CD4-positive, alpha-beta T cell treated with Interleukin-10 for 1 hour (primary cell): Measurements from ENCODE around the gene PSD4.

Experiments used
- DNase-seq: peaks from one replicate; pipeline ENCODE4 v3.0.0-alpha.2; 2020

Gene PSD4

DNA sequence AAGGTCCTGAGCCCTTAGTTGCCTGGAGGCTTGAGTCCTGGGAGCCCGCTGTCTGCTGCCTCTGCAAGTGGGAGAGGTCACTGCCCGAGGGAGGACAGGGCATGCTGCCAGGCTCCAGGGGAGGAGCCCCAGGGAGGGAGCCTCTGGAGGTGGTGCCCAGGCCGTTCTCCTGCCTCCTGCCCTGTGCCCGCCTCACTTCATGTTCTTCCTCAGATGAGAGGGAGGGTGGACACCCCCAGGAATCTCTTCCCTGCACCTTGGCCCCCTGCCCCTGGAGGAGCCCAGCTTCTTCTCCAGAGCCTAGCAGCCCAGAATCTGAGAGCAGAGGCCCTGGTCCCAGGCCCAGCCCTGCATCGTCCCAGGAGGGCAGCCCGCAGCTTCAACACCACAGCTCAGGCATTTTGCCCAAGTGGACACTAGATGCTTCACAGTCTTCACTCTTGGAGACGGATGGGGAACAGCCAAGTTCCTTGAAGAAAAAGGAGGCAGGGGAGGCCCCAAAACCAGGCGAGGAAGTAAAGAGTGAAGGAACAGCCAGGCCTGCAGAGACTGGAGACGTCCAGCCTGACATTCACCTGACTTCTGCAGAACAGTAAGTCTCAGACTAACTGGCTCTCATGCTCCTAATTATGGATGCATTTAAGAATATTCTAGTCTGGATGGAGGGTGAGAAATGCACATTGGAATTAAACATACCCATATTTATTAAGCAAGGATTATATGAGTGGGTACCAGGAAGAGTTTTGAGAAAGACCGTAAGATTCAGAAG is 12.1 kb downstream of the PSD4 start:
- DNase-seq = no peak

DNA sequence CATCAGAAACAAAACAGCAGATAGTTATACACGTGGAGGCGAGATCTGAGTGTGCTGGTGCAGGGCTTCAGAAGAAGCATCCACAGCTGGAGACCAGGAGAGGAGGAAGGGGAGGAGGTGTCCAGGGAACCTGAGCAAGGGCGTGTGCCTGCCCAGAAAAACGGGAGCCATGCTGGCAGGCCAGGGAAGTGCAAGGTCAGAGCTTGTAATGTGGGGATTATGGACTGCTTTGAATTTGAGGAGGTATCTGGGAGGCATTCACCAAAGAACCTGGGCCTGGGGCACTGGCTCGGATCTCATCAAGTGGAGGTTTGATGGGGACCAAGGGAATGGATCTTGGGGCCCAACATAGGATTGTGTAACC is 12.6 kb downstream of the PSD4 start:
- DNase-seq = no peak

- no peak for DNase-seq
Observed at GRCh38 chr2:113187771-113188170, 14.0 kb downstream of the PSD4 start.

GRCh38 chr2:113190871-113191270 is 17.1 kb downstream of the PSD4 start:
- no peak for DNase-seq

DNA sequence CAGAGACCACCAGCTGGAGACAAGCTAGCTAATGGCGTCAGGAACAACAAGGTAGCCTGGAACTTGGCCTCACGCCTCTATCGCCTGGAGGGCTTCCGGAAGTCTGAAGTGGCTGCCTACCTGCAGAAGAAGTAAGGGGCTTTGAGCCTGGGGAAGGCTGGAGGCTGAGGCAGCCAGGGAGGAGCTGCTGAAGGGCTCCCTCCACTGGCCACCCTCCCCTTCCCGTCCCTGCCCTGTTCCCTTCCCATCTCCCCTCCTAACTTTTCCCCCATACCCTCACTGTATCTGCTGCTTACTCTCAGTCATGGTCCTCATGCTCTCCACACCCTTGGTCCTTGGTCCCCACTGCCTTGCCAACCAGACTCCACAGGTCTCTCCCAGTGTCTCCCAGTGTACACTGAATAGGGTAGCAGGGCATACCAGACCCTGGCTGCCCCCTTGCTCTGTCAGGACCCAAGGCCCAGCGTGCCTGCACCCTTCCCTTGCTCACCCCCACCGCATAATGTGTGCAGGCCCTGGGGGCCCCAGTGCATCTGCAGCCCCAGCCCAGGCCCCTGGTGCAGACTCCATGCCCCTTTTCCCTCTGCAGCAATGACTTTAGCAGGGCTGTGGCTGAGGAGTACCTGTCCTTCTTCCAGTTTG is 18.8 kb downstream of the PSD4 start:
- no peak for DNase-seq

DNA sequence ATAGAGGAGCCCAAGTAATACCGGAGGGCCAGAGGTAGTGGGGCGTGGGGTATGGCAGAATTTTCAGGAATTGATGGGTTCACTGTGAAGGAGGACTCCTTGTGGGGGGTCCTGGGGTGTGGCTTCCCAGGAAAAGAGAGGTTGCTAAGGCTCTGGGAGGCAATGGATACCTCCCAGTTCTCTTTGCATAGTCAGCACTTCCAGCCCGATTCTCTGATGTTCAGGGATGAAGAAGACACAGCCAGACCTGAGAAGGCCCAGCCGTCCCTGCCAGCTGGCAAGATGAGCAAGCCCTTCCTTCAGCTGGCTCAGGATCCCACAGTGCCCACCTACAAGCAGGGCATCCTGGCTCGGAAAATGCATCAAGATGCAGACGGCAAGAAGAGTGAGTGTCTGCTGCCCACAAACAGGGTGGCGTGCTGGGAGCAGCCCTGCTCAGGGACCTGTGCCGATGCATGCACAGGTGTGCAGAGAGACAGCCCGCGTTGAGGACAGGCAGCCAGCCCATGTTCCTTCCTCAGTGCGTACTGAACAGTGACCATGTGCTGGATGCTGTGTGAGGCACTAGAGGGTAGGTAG is 22.2 kb downstream of the PSD4 start:
- no peak for DNase-seq

- DNase-seq = no peak
Observed at GRCh38 chr2:113196839-113197238, 23.1 kb downstream of the PSD4 start.

DNA sequence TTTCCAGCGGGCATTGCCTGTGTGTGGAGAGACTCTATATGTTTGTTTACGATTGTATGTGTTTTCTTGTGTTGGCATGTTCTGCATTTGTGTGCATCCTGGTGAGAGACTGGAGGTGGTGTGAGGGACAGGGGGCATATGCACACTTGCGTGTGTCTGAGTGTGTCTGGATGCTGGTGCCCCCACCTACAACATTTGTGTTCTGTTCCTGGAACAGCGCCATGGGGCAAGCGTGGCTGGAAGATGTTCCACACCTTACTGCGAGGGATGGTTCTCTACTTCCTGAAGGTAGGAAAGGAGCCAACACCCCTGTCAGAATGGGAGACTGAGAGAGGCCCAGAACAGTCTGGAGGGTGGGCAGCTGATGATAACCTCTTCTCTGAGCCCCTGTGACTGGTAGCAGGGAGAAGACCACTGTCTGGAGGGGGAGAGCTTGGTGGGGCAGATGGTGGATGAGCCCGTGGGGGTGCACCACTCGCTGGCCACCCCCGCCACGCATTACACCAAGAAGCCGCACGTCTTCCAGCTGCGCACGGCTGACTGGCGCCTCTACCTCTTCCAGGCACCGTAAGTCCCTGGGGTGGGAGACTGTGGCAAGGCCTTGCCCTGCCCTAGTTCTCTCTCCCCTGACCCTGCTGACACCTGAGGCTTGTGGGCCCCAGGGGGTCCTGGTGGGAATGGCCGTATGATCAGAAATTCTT is 23.7 kb downstream of the PSD4 start:
- DNase-seq = no peak

GRCh38 chr2:113198048-113198789 is 24.4 kb downstream of the PSD4 start:
- no peak for DNase-seq

GRCh38 chr2:113198790-113199612 is 25.2 kb downstream of the PSD4 start:
- peak; percentile 64 for DNase-seq

DNA sequence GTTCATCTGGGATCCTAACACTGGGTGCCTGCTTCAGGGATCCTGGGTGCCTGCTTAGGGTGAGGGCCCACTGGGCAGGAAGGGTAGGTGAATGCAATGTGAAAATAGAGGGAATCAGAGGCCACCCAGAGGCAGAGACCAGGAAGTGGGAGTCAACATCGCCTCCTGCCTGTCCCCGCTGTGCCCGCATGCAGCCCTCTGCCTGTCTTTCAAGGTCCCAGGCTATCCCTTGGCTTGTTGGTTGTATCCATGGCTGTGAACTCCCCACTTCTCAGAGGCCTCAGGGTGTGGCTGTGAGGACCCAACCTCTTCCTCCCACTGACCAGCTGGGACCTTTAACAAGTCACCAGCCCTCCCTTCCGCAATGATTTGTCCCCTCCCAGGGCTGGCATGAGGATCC is 26.5 kb downstream of the PSD4 start:
- DNase-seq = no peak

DNA sequence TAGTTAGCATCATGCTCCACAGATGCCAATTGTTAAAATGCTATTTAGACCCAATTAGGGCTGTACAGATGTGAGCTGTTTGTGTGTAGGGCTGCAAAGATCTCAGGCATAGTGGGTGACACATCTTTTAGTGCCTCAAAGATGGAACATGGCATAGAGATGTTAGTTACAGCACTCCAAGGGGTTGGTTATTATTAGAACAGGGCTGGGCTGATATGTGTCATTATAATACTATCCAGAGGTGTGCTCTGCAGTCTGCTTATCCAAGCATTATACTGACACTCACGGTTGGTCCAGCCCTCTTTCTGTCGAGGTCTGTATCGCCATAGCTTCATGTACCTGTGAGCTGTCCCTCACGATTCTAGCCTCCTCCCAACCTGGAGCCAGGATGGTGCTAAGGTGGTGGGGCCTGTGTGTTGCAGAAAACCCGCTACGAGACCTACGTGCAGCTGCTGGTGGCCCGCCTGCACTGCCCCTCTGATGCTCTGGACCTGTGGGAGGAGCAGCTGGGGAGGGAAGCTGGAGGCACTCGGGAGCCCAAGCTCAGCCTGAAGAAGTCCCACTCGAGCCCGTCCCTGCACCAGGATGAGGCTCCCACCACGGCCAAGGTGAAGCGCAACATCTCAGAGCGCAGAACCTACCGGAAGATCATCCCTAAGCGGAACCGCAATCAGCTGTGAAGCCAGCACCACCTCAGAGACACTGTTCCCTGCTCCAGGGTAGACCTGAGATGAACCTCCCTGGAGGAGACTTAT is 27.1 kb downstream of the PSD4 start:
- no peak for DNase-seq

DNA sequence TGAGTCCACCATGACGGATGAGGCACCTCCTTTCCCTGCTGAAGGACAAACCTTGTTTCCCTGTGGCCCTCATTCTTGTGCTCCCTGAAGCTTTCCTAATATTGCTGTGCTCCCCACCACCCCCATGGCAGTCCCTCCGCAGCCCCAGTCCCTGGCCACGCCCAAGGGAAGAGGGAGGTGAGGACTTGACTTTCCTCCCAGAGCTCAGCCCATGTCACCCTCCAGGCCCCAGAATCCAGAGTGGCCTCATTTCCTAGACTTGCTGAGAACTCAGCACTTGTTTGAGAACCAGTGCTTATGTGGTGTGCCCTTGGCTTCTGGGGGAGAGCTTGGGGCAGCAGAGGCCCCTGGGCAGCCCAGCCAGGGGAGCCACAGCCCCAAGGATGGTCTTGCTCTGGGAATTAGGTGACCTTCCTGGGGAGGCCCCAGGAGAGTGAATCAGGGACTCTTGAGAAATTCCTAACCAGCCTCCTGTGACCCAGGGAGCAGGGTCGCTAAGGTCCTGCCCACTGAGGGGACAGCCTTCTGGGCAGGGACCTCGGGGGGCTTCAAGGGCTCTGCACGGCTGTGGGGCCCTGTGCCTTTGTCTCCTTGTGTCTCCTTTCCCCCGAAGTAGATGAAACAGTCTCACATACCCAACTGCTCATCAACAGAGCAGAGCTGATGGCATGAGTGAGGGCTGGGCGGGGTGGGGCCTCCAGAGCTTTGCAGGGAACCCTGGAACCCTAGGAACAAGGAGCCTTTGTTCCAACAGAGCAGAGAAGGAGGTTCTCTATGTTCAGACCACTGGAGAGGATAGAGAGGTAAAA is 27.9 kb downstream of the PSD4 start:
- no peak for DNase-seq

DNA sequence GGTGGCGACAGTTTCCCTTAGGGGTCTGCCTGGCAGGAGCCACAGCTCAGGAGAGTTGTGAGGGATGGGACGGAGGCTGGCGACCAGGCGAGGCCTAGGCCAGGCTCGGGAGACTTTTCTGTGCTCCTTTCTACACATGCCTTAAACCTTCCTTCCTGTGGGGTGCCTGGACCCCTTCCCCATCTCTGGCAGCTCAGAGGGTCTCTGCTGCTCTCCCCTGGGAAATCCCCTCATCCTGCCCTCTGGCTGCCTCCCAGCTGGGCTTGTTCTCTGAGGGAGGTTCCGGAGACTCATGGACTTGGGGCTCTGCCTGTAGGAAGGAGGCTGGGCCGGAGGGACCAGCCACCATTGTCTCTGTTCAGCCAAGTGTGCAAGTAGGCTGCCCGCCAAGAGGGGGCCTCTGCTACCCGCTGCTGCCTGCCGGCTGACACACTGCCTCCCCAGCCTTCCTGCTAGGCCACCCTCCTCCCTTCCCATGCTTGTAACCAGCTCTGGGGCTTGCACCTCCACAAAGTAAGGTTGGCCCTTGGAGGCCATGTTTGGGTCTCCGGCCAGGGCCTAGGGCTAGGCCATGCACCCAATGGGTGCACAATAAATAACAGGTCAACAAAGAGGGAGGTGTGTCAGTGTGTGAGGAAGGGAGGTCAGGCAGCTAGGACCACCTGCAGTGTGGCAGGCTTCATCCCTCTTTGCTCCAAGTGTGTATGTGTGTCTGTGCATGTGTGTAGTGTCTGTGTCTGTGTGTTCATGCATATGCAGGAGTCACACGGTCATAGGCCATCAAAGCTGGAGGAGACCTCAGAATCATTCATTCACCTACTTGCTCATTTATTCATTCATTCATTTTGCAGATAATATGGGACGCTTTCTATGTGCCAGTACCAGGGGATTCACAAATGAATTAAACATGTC is 28.8 kb downstream of the PSD4 start:
- DNase-seq = no peak

DNA sequence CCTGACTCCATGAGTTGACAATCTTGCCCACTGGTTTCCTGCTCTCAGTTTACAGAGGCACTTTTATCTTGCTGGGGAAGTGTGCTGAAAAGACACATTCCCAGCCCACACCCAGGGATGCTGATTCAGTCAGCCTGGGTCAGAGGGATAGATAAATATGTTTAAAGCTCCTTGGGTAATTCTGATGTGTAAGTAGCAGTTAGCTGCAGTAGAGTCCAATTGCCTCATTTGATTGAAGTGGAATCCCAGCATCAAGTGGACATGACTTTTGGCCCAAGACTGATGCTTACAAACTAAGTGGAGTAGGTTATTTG is 29.4 kb downstream of the PSD4 start:
- no peak for DNase-seq

DNA sequence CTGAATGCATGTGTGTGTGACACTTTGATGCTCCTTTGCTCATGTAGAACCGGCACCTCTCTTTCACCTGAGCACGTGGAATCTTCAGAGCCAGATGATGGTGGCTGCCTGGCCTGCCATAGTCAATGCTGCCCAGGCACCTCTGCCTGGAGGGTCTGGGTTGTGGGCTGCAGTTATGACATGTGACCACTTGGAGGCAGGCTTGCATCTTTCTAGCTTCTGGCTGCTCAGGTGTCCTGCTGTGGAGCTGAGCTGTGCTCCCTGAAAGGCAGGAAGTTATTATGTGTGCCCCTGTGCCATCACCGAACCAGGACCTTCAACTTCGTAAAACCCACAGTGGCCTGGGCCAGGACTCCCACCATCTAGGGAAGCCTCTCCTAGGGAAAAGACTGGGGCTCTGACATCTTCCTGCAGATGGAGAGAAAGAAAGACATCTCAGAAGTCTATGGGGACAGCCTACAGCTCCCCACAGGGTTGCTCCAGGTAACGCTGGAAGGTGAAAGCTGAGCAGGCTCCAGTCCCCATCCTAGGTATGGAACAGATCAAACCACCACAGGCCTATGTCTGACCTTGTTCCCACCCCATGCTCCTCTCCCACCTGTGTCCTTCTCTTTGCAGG is 30.2 kb downstream of the PSD4 start:
- DNase-seq = peak; percentile 81

DNA sequence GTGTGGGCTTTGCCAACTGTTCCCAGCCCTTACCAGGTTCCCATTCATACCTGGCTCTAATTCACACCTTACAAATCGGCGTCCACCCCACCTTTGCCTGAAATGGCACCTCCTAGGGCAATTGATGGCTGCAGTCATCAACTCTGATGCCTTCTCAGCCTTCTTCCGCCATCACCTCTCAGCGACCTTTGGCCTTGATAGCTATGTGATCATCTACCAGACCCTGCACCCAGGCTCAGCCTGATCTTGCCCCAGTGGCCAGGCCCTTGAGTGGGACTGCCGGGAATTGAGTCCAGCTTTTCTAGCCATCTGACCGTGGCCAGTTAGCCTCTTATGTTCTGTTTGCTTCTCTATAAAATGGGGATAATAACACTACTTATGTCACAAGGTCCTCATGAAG is 32.5 kb downstream of the PSD4 start:
- no peak for DNase-seq

DNA sequence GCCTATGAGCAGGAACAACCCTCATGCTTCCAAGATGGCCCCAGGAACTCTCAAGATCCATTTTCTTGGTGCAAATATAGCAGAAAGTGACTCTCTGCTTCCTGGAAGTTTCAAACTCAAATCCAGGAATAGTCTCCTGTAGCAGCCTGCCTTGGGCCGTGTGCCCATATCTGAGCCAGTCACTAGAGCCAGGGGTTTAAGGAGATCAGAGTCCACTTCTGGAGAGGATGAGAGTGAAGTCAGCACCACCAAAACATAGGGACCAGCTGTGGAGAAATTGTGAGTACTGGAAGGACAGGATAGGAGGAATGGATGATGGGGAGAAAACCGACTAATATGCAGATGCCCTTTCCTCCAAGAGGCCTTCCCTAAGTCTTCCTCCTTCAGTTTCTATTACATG is 33.2 kb downstream of the PSD4 start:
- no peak for DNase-seq

GRCh38 chr2:113208396-113208795 is 34.6 kb downstream of the PSD4 start:
- DNase-seq = no peak
